GM21619 (cell line): Measurements from ENCODE around the gene SAMD8.
A peak's percentile ranks its signal among the peaks of the same experiment; 100 is the strongest.

Experiments
- ATAC-seq: cut with Tn5 transposase; IDR thresholded peaks from one replicate; pipeline ENCODE4 v1.9.1; 2021; ENCODE audit not compliant: unreplicated experiment

The SAMD8 gene

GRCh38 chr10:75111365-75111906, at the start of gene SAMD8:
Gene SAMD8, plus strand, starts transcription at chr10:75111656. Its CDS starts 38,873 bp downstream, at chr10:75150529.
- ATAC-seq: peak; percentile 76

DNA sequence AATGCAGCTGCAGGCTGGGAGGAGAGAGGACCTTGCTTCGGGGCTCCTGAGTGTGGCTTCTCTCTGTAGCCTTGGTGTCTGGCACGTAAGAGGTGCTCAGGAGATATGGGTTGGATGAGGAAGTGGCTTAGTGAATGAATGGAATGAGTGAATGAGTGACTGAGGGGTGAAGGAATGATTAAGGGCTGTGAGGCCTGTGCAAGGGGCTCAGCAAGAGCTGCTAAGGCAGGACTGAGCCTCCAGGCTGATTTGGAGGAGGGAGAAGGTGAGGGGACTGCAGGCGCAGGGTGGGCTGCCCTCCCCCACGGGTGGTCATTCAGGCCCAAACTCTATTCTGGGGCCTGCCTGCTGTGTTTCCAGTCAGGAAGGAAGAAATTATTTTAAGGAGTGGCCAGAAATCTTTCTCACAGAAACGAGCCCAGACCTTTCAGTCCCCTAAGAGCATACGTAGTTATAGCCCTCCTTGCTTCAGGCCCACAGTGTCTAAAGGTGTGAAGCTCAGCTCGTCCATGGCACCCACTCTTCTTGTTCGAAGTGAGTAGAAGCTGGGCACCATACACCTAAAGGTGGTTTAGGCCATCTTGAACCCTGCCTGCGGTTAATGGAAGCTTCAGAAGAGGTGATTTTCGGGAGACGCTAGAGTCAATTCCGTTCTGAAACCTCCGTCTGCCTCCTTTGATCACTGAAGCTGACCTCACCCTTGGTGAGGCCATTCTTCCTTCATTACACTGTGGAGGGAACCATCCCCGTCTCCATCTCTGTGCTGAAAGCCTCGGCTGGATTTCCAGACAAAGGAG, 49.5 kb upstream of the SAMD8 start:
- no peak for ATAC-seq

- no peak for ATAC-seq
Observed at GRCh38 chr10:75062506-75063299, 48.8 kb upstream of the SAMD8 start.

GRCh38 chr10:75063461-75064230, 47.8 kb upstream of the SAMD8 start:
- no peak for ATAC-seq

GRCh38 chr10:75065076-75065475, 46.4 kb upstream of the SAMD8 start:
- no peak for ATAC-seq

DNA sequence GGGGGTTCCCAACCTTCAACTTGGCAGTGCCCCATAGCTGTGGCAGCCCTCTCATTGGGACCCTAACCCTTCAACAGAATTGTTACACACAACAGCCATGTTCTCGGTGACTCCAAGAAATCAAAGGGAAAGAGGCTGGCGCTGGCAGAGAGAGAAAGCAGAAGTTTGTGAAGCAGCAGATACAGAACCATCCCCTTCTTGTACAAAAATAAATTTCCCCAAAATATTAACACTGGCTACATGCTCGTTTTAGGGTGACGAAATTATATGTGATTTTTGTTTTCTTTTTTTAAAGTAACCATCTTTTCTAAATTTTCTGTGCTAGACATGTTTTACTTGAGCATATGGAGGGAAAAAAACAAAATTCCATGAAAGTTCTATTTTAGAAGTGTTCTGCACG, 45.2 kb upstream of the SAMD8 start:
- ATAC-seq: no peak

GRCh38 chr10:75067272-75067671, 44.2 kb upstream of the SAMD8 start:
- no peak for ATAC-seq

DNA sequence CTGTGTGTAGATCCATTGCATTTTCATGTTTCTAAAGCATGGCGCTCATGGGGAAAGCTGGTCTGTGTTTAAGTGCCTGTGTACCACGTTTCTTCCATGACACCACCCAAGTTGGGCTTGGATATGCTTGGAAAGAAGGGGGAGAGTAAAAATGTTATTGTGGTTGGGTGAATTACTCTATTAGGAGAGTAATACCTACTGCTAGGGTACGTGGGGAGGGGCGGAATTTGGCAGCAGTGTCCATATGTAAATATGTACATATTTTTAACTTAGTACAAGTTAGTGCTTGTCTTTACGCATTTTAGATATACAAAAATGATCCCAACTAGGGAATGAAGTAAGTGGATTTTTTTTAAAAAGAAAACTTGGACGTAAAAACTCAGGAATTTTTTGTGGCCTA, 42.9 kb upstream of the SAMD8 start:
- ATAC-seq: no peak

DNA sequence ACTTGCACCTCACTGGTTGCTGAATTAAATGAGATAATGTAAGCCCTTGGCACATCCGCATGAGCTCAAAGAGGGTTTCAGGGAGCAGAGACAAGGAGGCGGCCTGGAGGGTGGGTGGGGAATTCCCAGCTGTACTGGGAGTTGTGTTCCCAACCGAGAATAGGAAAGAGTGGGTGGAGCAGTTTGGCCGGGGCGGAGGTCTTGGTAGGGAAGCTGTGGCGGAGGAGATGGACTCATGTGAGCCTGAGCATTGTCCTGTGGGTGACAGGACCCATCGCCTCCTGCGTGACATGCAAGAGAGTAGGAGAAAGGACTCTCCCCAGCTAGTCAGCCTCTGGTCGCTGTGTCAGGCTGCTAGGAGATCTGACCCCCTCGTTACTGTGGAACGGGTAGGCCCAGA, 41.0 kb upstream of the SAMD8 start:
- no peak for ATAC-seq

DNA sequence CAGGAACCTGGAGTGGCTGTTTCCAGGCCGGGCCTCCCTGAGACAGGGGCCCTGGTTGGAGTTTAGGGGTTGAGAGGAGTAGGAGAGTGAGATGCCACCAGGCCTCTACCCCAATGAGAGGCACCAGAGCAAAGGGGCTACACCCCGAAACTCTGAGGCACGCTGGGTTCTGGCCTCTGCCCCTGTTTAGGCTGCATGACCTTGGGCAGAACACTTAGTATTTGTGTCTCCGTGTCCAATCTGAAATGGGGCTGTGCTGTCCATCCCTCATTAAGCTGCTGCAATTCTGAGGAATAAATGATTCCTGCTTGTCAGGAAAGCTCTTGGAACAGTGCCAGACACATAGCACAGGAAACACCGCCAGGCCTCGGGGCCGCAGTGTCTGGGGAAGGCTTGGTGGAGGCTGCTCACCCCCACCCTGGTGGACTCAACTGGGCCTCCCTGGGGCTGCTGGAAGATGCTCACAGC, 40.5 kb upstream of the SAMD8 start:
- no peak for ATAC-seq

GRCh38 chr10:75071756-75072155, 39.7 kb upstream of the SAMD8 start:
- no peak for ATAC-seq

DNA sequence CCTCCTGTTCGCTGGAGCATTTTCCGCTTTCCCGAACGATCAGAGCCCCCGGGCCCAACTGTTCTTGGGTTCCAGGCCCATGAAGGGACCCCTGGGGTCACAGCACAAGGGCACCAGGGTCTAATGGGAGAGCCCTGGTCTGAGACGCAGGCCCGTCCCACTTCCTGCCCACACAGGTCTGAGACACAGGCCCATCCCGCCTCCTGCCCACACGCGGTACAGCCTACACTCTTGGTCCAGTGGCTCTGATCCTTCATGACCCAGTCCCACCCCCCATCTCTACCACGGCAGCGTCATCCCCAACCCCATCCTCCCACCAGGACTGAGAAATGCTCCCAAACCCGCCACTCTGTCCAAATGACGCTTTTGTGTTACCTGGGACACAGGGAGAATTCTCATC, 38.7 kb upstream of the SAMD8 start:
- ATAC-seq: no peak

GRCh38 chr10:75073442-75073841, 38.0 kb upstream of the SAMD8 start:
- no peak for ATAC-seq

- no peak for ATAC-seq
Observed at GRCh38 chr10:75074711-75075445, 36.6 kb upstream of the SAMD8 start.

DNA sequence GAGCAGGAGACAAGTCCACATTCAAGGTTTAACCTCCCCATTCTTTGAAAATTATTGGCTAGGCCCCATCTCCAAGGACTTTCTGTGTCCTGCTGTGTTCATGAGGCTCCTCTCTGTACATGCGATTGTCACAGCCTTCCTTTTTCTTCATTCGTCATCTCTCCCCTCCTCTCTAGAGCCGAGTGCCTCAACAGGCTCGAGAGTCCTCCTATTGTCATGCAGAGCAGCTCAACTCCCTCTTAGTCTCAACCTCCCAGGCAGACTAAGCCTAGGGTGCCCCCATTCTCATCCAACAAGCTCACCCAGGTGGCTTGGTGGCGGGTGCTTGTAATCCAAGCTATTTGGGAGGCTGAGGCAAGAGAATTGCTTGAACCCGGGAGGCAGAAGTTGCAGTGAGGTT, 35.1 kb upstream of the SAMD8 start:
- no peak for ATAC-seq

- ATAC-seq: no peak
Observed at GRCh38 chr10:75079436-75080083, 31.9 kb upstream of the SAMD8 start.

DNA sequence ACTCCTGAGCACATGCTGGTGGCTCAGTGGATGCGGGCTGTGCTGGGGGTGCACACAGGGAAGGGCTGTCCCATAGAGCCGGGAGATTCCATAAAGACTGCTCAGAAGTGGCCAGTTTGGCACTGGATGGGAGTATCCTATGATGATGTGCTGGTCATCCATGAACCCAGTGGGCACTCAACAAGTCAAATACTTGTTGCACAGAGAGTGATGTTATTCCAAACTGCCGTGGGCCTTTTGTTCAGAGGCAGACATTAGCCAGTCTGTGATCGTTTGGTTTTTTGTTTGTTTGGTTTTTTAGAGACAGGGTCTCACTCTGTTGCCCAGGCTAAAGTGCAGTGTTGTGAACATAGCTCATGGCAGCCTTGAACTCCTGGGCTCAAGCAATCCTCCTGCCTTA, 30.9 kb upstream of the SAMD8 start:
- ATAC-seq: no peak

DNA sequence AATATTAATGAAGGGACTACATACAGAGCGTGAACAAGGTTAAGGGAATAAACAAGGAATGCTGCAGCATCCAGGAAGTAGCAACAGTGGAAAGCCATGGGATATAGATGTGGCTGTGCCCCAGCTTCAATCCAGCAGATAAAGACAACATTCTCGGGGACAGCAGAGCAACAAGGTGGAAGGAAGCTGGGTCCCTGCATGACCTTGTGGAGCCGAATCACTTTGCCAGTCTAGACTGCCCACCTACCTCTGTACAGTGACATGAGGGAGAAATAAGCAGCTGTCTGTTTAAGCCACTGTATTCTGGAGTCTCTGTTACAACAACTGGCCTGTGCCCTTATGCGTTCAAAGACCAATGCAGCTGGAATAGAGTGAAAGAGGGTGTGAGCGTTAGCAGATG, 30.1 kb upstream of the SAMD8 start:
- ATAC-seq: no peak

GRCh38 chr10:75083972-75084833, 27.3 kb upstream of the SAMD8 start:
- no peak for ATAC-seq
